GM21447 (cell line): ENCODE data around the gene PDE5A.
"Not testable (repeated sequence)": the region's sequence is repeated elsewhere in the genome, so short reads cannot be mapped to it uniquely, and the experiment has no call there.

Experiments
- ATAC-seq: cut with Tn5 transposase; IDR thresholded peaks from one replicate; pipeline ENCODE4 v1.9.1; 2021; ENCODE audit not compliant: unreplicated experiment

The PDE5A gene

GRCh38 chr4:119628281-119629141 lies at the start of gene PDE5A:
Gene PDE5A (minus strand): TSS chr4:119628804. CDS start chr4:119628671, 133 bp downstream.
- peak; percentile 81 for ATAC-seq

GRCh38 chr4:119676101-119676500 lies 47.5 kb upstream of the PDE5A start:
- no peak for ATAC-seq

- ATAC-seq = no peak
These were observed 46.8 kb upstream of the PDE5A start for GRCh38 chr4:119675391-119675790.

GRCh38 chr4:119672938-119673337 lies 44.3 kb upstream of the PDE5A start:
- no peak for ATAC-seq

GRCh38 chr4:119672086-119672485 lies 43.5 kb upstream of the PDE5A start:
- ATAC-seq = no peak

GRCh38 chr4:119671205-119671604 lies 42.6 kb upstream of the PDE5A start:
- no peak for ATAC-seq

- ATAC-seq = no peak
These were observed 39.2 kb upstream of the PDE5A start for GRCh38 chr4:119667802-119668201.

- no peak for ATAC-seq
These were observed 38.1 kb upstream of the PDE5A start for GRCh38 chr4:119666653-119667091.

- ATAC-seq = no peak
These were observed 37.1 kb upstream of the PDE5A start for GRCh38 chr4:119665752-119666151.

- no peak for ATAC-seq
These were observed 35.7 kb upstream of the PDE5A start for GRCh38 chr4:119664168-119664907.

- ATAC-seq = no peak
These were observed 34.7 kb upstream of the PDE5A start for GRCh38 chr4:119663160-119663788.

- ATAC-seq = not testable (repeated sequence)
These were observed 34.0 kb upstream of the PDE5A start for GRCh38 chr4:119662612-119663011.

- ATAC-seq = no peak
These were observed 32.6 kb upstream of the PDE5A start for GRCh38 chr4:119661231-119661630.

- ATAC-seq = no peak
These were observed 31.0 kb upstream of the PDE5A start for GRCh38 chr4:119659576-119659975.

GRCh38 chr4:119657111-119657611 lies 28.6 kb upstream of the PDE5A start:
- ATAC-seq = no peak

- ATAC-seq = no peak
These were observed 27.7 kb upstream of the PDE5A start for GRCh38 chr4:119656342-119656741.

GRCh38 chr4:119655111-119655837 lies 26.7 kb upstream of the PDE5A start:
- ATAC-seq = no peak

GRCh38 chr4:119653990-119654389 lies 25.4 kb upstream of the PDE5A start:
- no peak for ATAC-seq

GRCh38 chr4:119652998-119653397 lies 24.4 kb upstream of the PDE5A start:
- ATAC-seq = no peak

GRCh38 chr4:119648398-119648797 lies 19.8 kb upstream of the PDE5A start:
- no peak for ATAC-seq

GRCh38 chr4:119647558-119647957 lies 19.0 kb upstream of the PDE5A start:
- ATAC-seq = no peak
